Measurements from ENCODE around the gene KCMF1. TPM values are rescaled to one million over a fixed set of nuclear protein-coding genes. Genes with fewer than 3 reads are reported as not detected.

KCMF1 gene
- polyA plus RNA-seq, 1 of the 3 experiments (the other 2 are of a cell fraction) = 37.0 TPM

DNA sequence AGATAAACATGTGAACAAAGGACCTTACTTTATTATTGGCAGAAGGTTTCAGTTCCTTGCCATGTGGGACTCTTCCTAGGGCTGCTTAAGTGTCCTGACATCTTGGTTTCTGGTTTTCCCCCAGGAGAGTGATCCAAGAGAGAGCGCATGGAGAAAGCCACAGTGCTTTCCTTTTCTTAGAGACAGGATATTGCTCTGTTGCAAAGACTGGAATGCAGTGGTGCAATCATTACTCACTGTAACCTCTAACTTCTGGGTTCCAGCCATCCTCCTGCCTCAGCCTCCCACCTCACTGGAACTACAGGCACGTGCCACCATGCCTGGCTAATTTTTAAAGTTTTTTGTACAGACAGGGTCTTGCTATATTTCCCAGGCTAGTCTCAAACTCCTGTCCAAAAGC is 124.1 kb downstream of the KCMF1 start (continued):
- TF ChIP-seq EZH2phosphoT487 (IDR thresholded peaks at IDR 0.05; ENCODE audit: borderline replicate concordance, low read depth) = no peak
- TF ChIP-seq, protein P1, sequence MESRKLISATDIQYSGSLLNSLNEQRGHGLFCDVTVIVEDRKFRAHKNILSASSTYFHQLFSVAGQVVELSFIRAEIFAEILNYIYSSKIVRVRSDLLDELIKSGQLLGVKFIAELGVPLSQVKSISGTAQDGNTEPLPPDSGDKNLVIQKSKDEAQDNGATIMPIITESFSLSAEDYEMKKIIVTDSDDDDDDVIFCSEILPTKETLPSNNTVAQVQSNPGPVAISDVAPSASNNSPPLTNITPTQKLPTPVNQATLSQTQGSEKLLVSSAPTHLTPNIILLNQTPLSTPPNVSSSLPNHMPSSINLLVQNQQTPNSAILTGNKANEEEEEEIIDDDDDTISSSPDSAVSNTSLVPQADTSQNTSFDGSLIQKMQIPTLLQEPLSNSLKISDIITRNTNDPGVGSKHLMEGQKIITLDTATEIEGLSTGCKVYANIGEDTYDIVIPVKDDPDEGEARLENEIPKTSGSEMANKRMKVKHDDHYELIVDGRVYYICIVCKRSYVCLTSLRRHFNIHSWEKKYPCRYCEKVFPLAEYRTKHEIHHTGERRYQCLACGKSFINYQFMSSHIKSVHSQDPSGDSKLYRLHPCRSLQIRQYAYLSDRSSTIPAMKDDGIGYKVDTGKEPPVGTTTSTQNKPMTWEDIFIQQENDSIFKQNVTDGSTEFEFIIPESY (IDR thresholded peaks at IDR 0.05; ENCODE audit: borderline replicate concordance, low read depth) = no peak
- no peak for TF ChIP-seq FOXJ3 (CRISPR knock-in tag; IDR thresholded peaks at IDR 0.05)

DNA sequence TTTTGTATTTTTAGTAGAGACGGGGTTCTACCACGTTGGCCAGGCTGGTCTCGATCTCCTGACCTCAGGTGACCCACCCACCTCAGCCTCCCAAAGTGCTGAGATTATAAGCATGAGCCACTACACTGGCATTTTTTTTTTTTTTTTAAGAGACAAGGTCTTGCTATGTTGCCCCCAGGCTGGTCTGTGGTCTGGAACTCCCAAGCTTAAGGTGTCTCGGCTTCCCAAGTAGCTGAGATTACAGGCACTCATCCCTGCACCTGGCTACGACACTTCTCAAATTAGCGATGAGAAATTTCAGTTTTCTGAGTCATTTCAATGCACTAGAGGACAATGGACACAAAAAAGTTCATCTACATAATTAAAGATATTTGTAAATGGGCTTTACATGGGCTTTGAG is 125.7 kb downstream of the KCMF1 start:
- Histone ChIP-seq H3F3A (replicated peaks; ENCODE audit: insufficient read depth) (peaks cover 3% of the 10 kb centered on the region), H3K27ac (ENCODE audit: low read depth in 2 of 2, low read length in 1 of 2) (no peak overlapping the region), H3K36me3 (replicated peaks in 1 of 2; ENCODE audit: control insufficient read depth in 1 of 2, insufficient read depth in 2 of 2, low read length in 1 of 2) (no peaks in the 10 kb centered on the region), H3K9me2 (no peaks in the 10 kb centered on the region), H3K4me3 (ENCODE audit: low read depth in 2 of 2, low read length in 1 of 2) (no peak overlapping the region), H3K27me3 (ENCODE audit: insufficient read depth) (peaks cover 6% of the 10 kb centered on the region; the same call in 1 of the 2 replicates), H4K20me1 (ENCODE audit: insufficient read depth) (no peaks in the 10 kb centered on the region), H3K4me1 (ENCODE audit: control insufficient read depth in 1 of 2, insufficient read depth in 2 of 2, low read depth in 1 of 2, low read length in 1 of 2) (no peaks in the 10 kb centered on the region), H3K4me2 (no peak overlapping the region), H2AFZ (ENCODE audit: low read depth) (no peak overlapping the region), H3K9me3 (no peaks in the 10 kb centered on the region), H3K9ac (no peak overlapping the region), H3K79me2 (ENCODE audit: insufficient read depth) (no peaks in the 10 kb centered on the region)
- ChIA-PET POLR2A (no interaction called here), CTCF (no interaction called here)
- TF ChIP-seq TAF1 (IDR thresholded peaks at IDR 0.05; ENCODE audit: borderline replicate concordance, low read depth, low read length) = no peak
- no peak for TF ChIP-seq SMC3 (IDR thresholded peaks at IDR 0.05; ENCODE audit: low read depth, low read length)
- TF ChIP-seq EP300 (IDR thresholded peaks at IDR 0.05; ENCODE audit: borderline replicate concordance in 1 of 2, low read depth in 1 of 2, low read length in 1 of 2) = no peak
- TF ChIP-seq GABPA (IDR thresholded peaks at IDR 0.05; ENCODE audit: low read depth) = no peak
- TF ChIP-seq, protein P2, sequence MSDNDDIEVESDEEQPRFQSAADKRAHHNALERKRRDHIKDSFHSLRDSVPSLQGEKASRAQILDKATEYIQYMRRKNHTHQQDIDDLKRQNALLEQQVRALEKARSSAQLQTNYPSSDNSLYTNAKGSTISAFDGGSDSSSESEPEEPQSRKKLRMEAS (IDR thresholded peaks at IDR 0.05; ENCODE audit: low read depth) = no peak
- TF ChIP-seq, protein P1 (IDR thresholded peaks at IDR 0.05; ENCODE audit: borderline replicate concordance, low read depth) = no peak
- TF ChIP-seq SIN3A (IDR thresholded peaks at IDR 0.05; ENCODE audit: borderline replicate concordance, low read depth, low read length) = no peak
- TF ChIP-seq, protein P3, sequence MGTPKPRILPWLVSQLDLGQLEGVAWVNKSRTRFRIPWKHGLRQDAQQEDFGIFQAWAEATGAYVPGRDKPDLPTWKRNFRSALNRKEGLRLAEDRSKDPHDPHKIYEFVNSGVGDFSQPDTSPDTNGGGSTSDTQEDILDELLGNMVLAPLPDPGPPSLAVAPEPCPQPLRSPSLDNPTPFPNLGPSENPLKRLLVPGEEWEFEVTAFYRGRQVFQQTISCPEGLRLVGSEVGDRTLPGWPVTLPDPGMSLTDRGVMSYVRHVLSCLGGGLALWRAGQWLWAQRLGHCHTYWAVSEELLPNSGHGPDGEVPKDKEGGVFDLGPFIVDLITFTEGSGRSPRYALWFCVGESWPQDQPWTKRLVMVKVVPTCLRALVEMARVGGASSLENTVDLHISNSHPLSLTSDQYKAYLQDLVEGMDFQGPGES (IDR thresholded peaks at IDR 0.05; ENCODE audit: low read depth, low read length) = no peak
- TF ChIP-seq NFIC (IDR thresholded peaks at IDR 0.05; ENCODE audit: borderline replicate concordance) = no peak
- TF ChIP-seq NRF1 (IDR thresholded peaks at IDR 0.05; ENCODE audit: low read depth, low read length) = no peak
- TF ChIP-seq, protein P4, sequence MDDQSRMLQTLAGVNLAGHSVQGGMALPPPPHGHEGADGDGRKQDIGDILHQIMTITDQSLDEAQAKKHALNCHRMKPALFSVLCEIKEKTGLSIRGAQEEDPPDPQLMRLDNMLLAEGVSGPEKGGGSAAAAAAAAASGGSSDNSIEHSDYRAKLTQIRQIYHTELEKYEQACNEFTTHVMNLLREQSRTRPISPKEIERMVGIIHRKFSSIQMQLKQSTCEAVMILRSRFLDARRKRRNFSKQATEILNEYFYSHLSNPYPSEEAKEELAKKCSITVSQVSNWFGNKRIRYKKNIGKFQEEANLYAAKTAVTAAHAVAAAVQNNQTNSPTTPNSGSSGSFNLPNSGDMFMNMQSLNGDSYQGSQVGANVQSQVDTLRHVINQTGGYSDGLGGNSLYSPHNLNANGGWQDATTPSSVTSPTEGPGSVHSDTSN (IDR thresholded peaks at IDR 0.05) = no peak
- TF ChIP-seq MEF2A (IDR thresholded peaks at IDR 0.05; ENCODE audit: borderline replicate concordance, low read depth) = no peak
- no peak for TF ChIP-seq TCF12 (IDR thresholded peaks at IDR 0.05)
- TF ChIP-seq, protein P5, sequence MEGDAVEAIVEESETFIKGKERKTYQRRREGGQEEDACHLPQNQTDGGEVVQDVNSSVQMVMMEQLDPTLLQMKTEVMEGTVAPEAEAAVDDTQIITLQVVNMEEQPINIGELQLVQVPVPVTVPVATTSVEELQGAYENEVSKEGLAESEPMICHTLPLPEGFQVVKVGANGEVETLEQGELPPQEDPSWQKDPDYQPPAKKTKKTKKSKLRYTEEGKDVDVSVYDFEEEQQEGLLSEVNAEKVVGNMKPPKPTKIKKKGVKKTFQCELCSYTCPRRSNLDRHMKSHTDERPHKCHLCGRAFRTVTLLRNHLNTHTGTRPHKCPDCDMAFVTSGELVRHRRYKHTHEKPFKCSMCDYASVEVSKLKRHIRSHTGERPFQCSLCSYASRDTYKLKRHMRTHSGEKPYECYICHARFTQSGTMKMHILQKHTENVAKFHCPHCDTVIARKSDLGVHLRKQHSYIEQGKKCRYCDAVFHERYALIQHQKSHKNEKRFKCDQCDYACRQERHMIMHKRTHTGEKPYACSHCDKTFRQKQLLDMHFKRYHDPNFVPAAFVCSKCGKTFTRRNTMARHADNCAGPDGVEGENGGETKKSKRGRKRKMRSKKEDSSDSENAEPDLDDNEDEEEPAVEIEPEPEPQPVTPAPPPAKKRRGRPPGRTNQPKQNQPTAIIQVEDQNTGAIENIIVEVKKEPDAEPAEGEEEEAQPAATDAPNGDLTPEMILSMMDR (IDR thresholded peaks at IDR 0.05) = no peak
- TF ChIP-seq RFX5 (IDR thresholded peaks at IDR 0.05; ENCODE audit: low read length) = no peak
- DNase-seq = no peak
- 59% methylated on average over 6 of the region's 6 CpGs for WGBS (ENCODE audit: low lambda C conversion rate)
